ENCODE data around the gene HSP90AA1. TPM values are rescaled to one million over a fixed set of nuclear protein-coding genes. Genes with fewer than 3 reads are reported as not detected.
A peak's percentile ranks its signal among the peaks of the same experiment; 100 is the strongest.

Gene HSP90AA1
- total RNA-seq, 4 donors from 2014 or later = 224 to 950 (median 420) TPM

GRCh38 chr14:102097441-102098135, 10.7 kb upstream of the HSP90AA1 start:
- no peak for DNase-seq

GRCh38 chr14:102096569-102097188, 9.8 kb upstream of the HSP90AA1 start:
- Histone ChIP-seq H3K27me3 (no peaks in the 10 kb centered on the region), H3K27ac (no peak overlapping the region), H3K9me3 (no peaks in the 10 kb centered on the region), H3K36me3 (no peaks in the 10 kb centered on the region), H3K4me1 (peaks cover 0 to 22% (median 5%) of the 10 kb centered on the region in 3 donors), H3K4me3 (peak overlapping the region in 1 of 4 donors; percentile 20)
- no peak for DNase-seq
- TF ChIP-seq CTCF (IDR thresholded peaks at IDR 0.05) (peak; percentile 51 to 84 (median 82)), POLR2A (IDR thresholded peaks at IDR 0.05) (no peak)
- 8 to 24% methylated on average over 8 to 11 of the region's 12 CpGs for WGBS, 2 donors
- intact Hi-C loops (cut with DNase I) = loop anchor here (5.0 kb wide), 1 partner anchor 134 kb away; the partner anchor contains the start of gene DYNC1H1

More at GRCh38 chr14:102097441-102098135, 10.7 kb upstream of the HSP90AA1 start:
- Histone ChIP-seq H3K36me3 (no peaks in the 10 kb centered on the region), H3K27ac (no peak overlapping the region), H3K4me3 (no peak overlapping the region), H3K9me3 (no peaks in the 10 kb centered on the region), H3K4me1 (peaks cover 0 to 22% (median 5%) of the 10 kb centered on the region in 3 donors), H3K27me3 (no peaks in the 10 kb centered on the region)
- WGBS, 2 donors = 49 to 59% methylated on average over 5 to 6 of the region's 7 CpGs
- intact Hi-C loops (cut with DNase I) = loop anchor here (5.0 kb wide), 1 partner anchor 135 kb away; the partner anchor contains the start of gene DYNC1H1
- no peak for TF ChIP-seq POLR2A (IDR thresholded peaks at IDR 0.05)

DNA sequence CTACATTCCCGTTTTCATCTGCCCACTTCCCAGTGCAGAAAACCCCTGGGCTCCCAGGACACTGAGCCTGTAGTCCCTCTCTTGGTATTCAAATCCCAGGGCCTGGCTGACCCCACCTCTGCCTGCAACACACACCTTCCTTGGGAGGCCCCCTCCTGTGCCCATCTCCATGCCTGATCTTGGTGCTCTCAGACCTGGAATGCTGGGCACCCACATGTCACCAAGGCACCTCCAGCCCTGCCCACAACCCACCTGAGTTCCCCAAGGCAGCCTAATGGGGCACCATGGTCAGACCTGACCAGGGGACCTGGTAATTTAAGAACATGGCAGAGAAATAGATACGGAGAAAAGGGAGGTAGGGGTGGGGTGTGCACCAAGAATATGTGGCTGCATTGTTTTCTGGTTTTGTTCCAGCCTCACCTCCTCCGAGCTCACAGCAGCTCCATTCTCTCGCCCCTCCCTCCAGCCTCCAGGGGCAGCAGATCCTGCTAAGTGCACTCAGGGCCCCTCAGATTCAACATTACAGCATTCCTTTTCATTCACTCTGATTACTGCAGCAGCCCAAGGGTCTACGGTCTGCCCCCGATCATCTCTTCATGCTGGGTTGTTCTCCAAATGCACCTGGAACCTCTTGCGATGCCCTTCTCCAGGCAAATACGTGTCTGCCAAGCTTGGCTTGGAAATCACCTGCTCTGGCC, 9.2 kb upstream of the HSP90AA1 start:
- no peaks in the 10 kb centered on the region for H3K9me3 ChIP-seq
- H3K4me1 ChIP-seq = peaks cover 0 to 22% (median 5%) of the 10 kb centered on the region in 3 donors
- TF ChIP-seq POLR2A (IDR thresholded peaks at IDR 0.05) (no peak), CTCF (IDR thresholded peaks at IDR 0.05) (no peak)
- no peaks in the 10 kb centered on the region for H3K36me3 ChIP-seq
- H3K27me3 ChIP-seq = no peaks in the 10 kb centered on the region
- intact Hi-C loops (cut with DNase I) = loop anchor here (5.0 kb wide), 1 partner anchor 134 kb away; the partner anchor contains the start of gene DYNC1H1
- peak overlapping the region in 1 of 4 donors; percentile 20 for H3K4me3 ChIP-seq
- no peak overlapping the region for H3K27ac ChIP-seq
- WGBS, 2 donors = 24 to 42% methylated on average over 8 of the region's 8 CpGs
- DNase-seq = no peak

DNA sequence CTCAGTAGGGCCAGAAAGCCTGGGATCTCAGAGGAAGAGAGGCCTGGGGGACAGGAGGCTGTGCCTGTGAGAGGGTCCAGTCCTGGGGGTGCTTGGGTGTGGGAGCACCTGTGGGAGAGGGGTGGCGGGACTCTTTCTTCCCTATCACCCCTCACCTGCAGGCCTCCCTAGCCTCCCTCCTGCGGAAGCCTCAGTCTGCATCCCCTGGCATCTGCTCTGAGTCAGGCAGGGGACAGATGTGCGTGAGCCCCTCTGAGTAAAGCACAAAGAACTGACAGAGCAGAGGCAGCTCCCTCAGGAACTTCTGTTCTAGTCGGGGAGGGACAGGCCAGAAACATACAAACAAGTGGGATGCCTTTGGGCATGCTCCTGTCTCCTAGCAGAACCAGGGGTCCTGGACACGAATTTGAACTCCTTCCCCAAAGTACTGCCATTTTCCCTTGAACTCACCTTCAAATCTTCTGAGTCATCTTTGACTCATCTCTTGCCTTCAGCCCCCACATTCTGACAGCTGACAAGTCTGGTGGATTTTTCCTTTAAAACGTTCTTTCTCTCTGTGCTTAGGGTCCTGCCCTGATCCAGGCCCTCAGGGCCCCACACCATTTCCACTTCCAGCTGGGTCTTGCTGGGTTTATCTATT, 8.5 kb upstream of the HSP90AA1 start:
- H3K9me3 ChIP-seq = no peaks in the 10 kb centered on the region
- H3K4me1 ChIP-seq = peaks cover 0 to 22% (median 5%) of the 10 kb centered on the region in 3 donors
- intact Hi-C loops (cut with DNase I) = loop anchor here (5.0 kb wide), 1 partner anchor 133 kb away; the partner anchor contains the start of gene DYNC1H1
- H3K27ac ChIP-seq = no peak overlapping the region
- no peak for TF ChIP-seq CTCF (IDR thresholded peaks at IDR 0.05)
- no peak for TF ChIP-seq POLR2A (IDR thresholded peaks at IDR 0.05)
- no peaks in the 10 kb centered on the region for H3K27me3 ChIP-seq
- H3K36me3 ChIP-seq = no peaks in the 10 kb centered on the region
- no peak for DNase-seq
- WGBS, 2 donors = 41 to 51% methylated on average over 3 to 4 of the region's 6 CpGs
- no peak overlapping the region for H3K4me3 ChIP-seq

- Histone ChIP-seq H3K4me1 (peaks cover 0 to 22% (median 5%) of the 10 kb centered on the region in 3 donors), H3K36me3 (no peaks in the 10 kb centered on the region), H3K9me3 (no peaks in the 10 kb centered on the region), H3K27me3 (no peaks in the 10 kb centered on the region), H3K27ac (no peak overlapping the region), H3K4me3 (no peak overlapping the region)
- TF ChIP-seq CTCF (IDR thresholded peaks at IDR 0.05) (peak in 1 of 6 experiments; percentile 4), POLR2A (IDR thresholded peaks at IDR 0.05) (no peak)
- intact Hi-C loops (cut with DNase I) = loop anchor here (5.0 kb wide), 1 partner anchor 42 kb away; no protein-coding TSS in a partner anchor
- DNase-seq = no peak
- 32 to 48% methylated on average over 5 to 6 of the region's 7 CpGs for WGBS, 2 donors
Measured at GRCh38 chr14:102094101-102094500, 7.3 kb upstream of the HSP90AA1 start.

Measured in esophagus squamous epithelium (tissue), 5 donors.